GM19328 (cell line): ENCODE measurements around the gene ART1.

Experiments
- ATAC-seq: cut with Tn5 transposase; IDR thresholded peaks from one replicate; pipeline ENCODE4 v1.9.1; 2021; ENCODE audit warnings: mild to moderate bottlenecking, moderate library complexity; ENCODE audit not compliant: unreplicated experiment

Gene ART1

DNA sequence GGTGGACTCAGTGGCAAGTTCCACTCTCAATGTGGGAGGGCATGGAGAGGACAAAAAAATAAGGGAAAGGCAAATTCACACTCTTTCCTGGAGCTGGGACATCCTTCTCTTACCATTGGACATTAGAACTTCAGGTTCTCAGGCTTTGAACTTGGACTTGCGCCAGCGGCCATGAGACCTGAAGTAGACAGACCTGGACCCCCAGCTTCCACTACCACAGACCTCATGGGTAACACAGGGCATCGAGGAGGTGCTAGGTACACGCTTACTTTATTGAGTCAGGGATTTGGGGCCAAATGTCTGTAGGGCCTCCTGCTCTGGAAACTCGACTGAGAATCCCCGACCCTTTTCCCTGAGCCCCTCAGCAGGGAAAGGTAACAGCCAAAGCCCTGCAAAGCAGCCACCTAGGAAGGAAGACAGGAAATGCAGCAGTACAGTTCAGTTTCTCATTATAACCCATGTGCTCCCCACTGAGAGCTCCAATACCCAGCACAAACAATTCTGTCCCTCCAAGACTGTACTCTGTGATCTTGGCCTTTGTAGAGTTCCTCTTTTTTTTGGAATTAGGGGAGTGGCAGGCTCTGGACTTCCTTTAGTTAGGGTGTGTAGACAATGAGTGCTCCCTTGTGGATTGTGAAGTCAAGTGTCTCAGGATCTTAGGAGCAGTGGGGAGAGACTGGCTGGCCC lies 20.6 kb downstream of the ART1 start:
- ATAC-seq: no peak

GRCh38 chr11:3666023-3666530 lies 21.1 kb downstream of the ART1 start:
- ATAC-seq: no peak

GRCh38 chr11:3667149-3668035 lies 22.5 kb downstream of the ART1 start:
- no peak for ATAC-seq

DNA sequence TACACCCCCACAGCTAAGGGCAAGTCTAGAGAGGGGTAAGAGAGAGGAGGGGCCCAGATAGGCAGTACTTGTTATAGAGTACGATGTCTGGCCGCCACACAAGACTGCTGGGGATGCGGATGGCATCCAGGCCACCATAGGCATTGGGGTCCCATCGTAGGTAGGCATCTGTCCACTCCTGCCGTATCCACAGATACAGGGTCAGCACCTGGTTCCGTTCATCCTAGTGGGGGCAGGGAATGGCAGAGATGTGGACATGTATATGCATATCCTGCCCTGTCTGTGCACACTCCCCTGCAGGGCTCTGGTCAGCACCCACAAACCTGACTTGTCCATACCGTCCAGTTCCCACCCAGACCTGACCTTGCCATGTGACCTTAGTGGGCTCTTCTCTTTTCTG lies 24.2 kb downstream of the ART1 start:
- ATAC-seq: no peak

- no peak for ATAC-seq
These were observed 24.8 kb downstream of the ART1 start for GRCh38 chr11:3669742-3670183.

DNA sequence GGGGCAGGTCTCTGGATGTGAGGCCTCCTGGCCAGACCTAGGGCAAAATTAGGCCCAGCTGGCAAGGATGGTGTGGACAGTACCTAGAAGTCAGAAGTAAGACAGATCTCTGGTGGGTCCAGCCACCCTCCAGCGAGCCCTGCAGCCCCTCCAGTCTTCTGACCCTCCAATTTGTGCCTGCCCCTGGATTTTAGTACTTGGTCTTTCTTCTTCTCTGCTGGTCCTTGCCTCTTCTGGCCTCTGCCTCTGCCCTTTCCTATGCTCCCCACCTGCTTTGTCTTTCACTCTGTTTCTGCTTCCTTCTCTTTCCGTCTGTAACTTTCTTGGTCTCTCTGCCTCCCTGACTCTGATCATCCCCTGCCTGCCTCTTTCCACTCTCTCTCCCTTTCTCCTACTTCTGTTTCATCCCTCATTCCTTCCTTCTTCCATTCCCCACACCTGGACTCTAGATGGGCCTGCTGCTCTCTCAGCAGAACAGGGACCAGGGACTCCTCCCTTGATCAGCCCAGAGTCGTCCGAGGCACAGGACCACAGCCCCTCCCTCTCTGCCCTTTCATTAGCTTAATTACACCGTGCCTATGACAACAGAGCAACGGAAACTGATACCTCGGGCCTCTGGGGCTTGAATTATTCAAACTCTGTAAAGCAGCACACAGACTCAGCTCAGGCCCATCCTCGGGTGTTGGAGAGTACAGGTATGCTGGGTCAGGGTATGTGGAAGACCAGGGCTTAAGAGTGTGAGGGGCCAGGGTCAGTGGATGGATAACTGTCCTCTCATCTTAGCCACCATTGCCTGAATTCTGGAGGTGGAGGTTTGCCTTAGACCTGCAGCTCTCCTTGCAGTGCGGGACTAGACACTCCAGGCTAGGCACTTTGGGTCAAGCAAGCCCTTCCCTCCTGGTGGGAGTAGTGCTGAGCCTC lies 26.7 kb downstream of the ART1 start, which contains the start of gene CHRNA10:
TSS of gene CHRNA10 (minus strand) at position 51 of the 921 bp plus-strand sequence. CDS start 72 bp downstream, outside the sequence.
- ATAC-seq: no peak

GRCh38 chr11:3674189-3674588 lies 29.3 kb downstream of the ART1 start:
- ATAC-seq: no peak

GRCh38 chr11:3675971-3676370 lies 31.0 kb downstream of the ART1 start:
- ATAC-seq: no peak

DNA sequence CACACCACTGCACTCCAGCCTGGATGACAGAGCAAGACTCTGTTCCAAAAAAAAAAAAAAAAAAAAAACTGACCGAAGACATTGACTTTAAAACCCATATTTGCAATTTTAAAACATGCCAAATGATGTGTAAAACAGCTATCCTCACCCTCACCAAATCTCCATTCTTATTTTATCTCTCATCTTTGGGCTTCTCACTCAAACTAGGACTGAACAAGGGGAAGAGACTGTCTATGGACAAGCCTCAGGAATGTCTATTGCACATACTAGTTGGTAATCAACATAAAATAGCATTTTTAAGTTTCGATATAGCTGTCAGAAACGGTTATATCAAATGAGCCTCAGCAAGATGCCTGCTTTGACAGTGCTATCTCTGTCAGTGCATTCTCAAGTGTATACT lies 34.1 kb downstream of the ART1 start:
- ATAC-seq: no peak

DNA sequence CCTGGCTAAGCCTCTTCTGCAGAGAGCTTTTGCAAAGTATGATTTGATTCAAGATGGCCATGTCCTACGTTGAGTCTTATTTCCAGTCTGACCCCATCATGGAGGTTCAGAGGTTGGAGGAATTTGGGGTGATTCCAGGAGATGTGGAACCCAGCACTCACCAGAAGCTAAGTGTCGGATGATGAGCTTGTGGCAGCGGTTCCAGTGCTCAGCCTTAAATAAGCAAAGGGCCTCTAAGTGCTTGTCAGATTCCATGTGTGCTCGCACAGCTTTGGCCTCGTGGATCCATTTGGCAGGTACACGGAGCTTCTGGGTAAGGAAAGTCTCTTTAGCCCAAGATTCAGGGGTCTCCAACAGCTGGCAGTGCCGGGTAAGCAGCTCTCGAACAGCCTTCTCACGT lies 38.1 kb downstream of the ART1 start:
- ATAC-seq: no peak

DNA sequence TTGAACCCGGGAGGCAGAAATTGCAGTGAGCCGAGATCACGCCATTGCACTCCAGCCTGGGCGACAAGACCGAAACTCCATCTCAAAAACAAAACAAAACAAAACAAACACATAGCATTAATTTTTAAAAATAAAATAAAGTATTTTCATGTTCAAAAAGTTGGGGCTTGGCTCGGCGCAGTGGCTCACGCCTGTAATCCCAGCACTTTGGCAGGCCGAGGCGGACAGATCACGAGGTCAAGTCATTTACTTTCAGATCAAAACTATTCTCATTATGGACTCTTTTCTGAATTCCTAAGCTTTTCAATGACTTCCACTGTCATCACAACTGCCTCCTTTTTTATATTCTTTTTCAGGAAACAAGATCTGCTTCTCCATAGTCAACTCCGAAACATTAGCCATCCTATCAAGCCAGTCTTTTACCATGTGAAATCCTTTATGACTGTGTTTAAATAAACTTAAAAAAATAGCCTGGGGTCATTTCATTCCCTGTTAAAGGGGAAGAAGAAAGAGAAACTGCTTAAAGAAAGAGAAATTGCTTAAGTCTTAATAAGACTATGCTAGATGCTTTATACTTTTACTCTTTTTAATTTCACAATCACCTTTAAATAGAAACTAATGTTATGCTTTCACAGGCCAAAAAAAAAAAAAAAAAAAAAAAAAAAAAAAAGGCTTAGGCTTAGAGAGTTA lies 39.3 kb downstream of the ART1 start:
- ATAC-seq: no peak

GRCh38 chr11:3684819-3685172 lies 39.9 kb downstream of the ART1 start:
- no peak for ATAC-seq

DNA sequence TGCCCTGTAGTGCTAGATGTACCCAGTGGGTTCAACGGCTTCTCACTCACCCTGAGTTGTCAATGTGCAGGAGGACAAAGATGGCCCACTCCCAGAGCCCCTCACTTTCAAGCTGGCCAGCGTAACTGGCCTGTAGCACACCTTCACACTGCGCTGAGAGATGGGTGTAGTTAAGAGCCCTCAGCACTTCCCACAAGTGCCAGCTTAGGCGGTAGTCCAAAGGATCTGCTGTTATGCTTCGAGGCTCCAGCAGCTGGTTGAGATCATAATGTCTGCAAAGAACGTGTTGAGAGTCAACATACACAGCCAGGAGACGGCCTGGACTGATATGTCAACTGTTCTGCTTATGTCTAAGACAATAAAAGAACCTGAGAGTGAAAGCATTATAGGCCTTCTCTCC lies 41.0 kb downstream of the ART1 start:
- no peak for ATAC-seq

GRCh38 chr11:3686751-3687150 lies 41.8 kb downstream of the ART1 start:
- no peak for ATAC-seq

DNA sequence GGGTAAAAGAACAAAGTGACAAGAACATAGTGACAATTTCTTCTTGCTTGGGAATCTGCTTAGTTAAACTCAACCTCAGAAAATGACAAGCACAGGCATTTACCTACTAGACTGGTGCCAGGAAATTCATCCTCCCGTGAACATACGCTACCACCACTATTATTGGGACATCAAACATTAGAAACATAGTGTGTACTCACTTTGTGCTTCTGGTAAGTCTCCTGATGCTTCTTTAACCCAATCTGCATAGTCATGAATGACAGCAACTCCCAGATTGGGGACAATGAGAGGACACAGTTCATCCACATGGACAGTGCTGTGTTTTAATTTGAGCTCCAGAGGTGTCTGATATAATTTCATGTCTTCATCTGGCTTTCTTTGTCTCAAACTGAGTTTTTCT lies 55.5 kb downstream of the ART1 start:
- no peak for ATAC-seq

DNA sequence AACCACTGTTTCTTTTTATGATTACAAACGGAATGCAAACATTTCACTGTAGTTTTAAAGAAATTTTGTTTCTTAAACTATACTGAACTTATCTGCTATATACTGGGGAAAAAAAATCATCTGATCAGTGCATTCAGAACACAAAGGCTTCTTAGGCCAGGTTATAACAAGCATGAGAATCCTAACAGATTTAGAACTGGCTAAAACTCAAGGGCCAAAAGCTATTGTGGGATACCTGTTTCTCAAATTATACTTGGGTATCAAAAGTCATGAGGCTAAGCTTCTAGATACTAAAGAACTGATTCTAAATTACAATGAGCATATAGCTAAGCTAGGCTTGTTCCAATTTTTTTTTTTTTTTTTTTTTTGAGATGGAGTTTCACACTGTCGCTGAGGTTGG lies 56.0 kb downstream of the ART1 start:
- no peak for ATAC-seq

DNA sequence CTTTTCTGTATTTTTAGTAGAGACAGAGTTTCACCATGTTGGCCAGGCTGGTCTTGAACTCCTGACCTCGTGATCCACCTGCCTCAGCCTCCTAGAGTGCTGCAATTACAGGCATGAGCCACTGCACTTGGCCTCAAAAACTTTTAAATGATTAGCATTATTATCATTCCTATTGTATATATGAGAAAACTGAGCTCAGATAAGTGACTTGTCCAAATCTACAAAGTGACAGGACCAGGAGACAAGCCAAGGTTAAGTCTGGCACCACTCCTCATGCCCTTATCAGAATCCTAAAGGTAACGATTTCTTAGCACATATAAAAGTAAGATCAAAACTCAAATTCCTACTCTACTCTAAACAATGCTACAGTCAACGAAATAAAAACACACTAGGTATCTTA lies 58.5 kb downstream of the ART1 start:
- no peak for ATAC-seq

GRCh38 chr11:3707176-3707575 lies 62.2 kb downstream of the ART1 start:
- no peak for ATAC-seq

- no peak for ATAC-seq
These were observed 65.0 kb downstream of the ART1 start for GRCh38 chr11:3709977-3710376.

- no peak for ATAC-seq
These were observed 65.7 kb downstream of the ART1 start for GRCh38 chr11:3710485-3711259.
